Calu3 (cell line): ENCODE measurements around the gene KCNA5. TPM values are rescaled to one million over a fixed set of nuclear protein-coding genes. Genes with fewer than 3 reads are reported as not detected.

Experiments used
- BruUV-seq: library from RNA; stranded (reverse); fragments of 400-500 nt; replicated peaks from 2 replicates; lab custom pipeline; 2021; lab: Mats Ljungman, UMichigan
- CTCF ChIA-PET: fragments of 300-600 bp; sonication (Branson Sonifier 250); formaldehyde crosslinking; loops from one replicate; lab custom pipeline; 2022; ENCODE audit warnings: antibody characterized with exemption; lab: Charles Lee
- DNase-seq: peaks from one replicate; pipeline ENCODE4 v3.0.0; 2022
- H3K27ac Mint-ChIP-seq: one replicate; pipeline ENCODE4 v1.8.0; 2022; ENCODE audit warnings: mixed read lengths; ENCODE audit not compliant: unreplicated experiment
- H3K27me3 Mint-ChIP-seq: one replicate; pipeline ENCODE4 v1.8.0; 2022; ENCODE audit warnings: mixed read lengths; ENCODE audit not compliant: unreplicated experiment
- H3K36me3 Mint-ChIP-seq: one replicate; pipeline ENCODE4 v1.8.0; 2022; ENCODE audit warnings: mild to moderate bottlenecking, moderate library complexity, mixed read lengths; ENCODE audit not compliant: insufficient read depth, unreplicated experiment
- H3K4me1 Mint-ChIP-seq: one replicate; pipeline ENCODE4 v1.8.0; 2022; ENCODE audit warnings: mild to moderate bottlenecking, low read depth, mixed read lengths; ENCODE audit not compliant: unreplicated experiment
- H3K4me3 Mint-ChIP-seq: one replicate; pipeline ENCODE4 v1.8.0; 2022; ENCODE audit warnings: mild to moderate bottlenecking, low read depth, moderate library complexity, mixed read lengths; ENCODE audit not compliant: unreplicated experiment
- H3K9me3 Mint-ChIP-seq: one replicate; pipeline ENCODE4 v1.8.0; 2022; ENCODE audit warnings: low read depth, mixed read lengths; ENCODE audit not compliant: unreplicated experiment
- intact Hi-C: fragments of 100-400 bp; cut with micrococcal nuclease; formaldehyde crosslinking; loops from one replicate; pipeline ENCODE4 v1.10.0; 2022; ENCODE audit not compliant: unreplicated experiment
- total RNA-seq: library from RNA; stranded (reverse); gene quantifications from 2 replicates; pipeline ENCODE4 v1.2.3, GENCODE V29; 2022
- TF ChIP-seq, protein P1 (sequence below): fragments of 200-600 bp; IDR thresholded peaks from one replicate; pipeline ENCODE4 v1.8.0; 2022; ENCODE audit warnings: antibody characterized with exemption; ENCODE audit not compliant: unreplicated experiment

The KCNA5 gene
- total RNA-seq, 1 experiment from 2014 or later = not detected

GRCh38 chr12:5094986-5095385 lies 51.3 kb downstream of the KCNA5 start:
- Mint-ChIP-seq H3K4me1 (no peaks in the 10 kb centered on the region), H3K4me3 (no peak overlapping the region), H3K36me3 (no peaks in the 10 kb centered on the region), H3K27me3 (peaks cover 71% of the 10 kb centered on the region), H3K27ac (no peak overlapping the region), H3K9me3 (no peaks in the 10 kb centered on the region)
- DNase-seq = no peak
- TF ChIP-seq, protein P1, sequence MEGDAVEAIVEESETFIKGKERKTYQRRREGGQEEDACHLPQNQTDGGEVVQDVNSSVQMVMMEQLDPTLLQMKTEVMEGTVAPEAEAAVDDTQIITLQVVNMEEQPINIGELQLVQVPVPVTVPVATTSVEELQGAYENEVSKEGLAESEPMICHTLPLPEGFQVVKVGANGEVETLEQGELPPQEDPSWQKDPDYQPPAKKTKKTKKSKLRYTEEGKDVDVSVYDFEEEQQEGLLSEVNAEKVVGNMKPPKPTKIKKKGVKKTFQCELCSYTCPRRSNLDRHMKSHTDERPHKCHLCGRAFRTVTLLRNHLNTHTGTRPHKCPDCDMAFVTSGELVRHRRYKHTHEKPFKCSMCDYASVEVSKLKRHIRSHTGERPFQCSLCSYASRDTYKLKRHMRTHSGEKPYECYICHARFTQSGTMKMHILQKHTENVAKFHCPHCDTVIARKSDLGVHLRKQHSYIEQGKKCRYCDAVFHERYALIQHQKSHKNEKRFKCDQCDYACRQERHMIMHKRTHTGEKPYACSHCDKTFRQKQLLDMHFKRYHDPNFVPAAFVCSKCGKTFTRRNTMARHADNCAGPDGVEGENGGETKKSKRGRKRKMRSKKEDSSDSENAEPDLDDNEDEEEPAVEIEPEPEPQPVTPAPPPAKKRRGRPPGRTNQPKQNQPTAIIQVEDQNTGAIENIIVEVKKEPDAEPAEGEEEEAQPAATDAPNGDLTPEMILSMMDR = no peak
- intact Hi-C loops = no loop called here
- CTCF ChIA-PET = no interaction called here
- BruUV-seq = no TSS peak

Other genes with a start within 250 kb of the KCNA5 start
- not detected in 2 replicates for gene KCNA1, start 134.0 kb upstream of the KCNA5 start, total RNA-seq